HUES6 (cell line): ENCODE measurements around the gene PCTP.

Experiments
- H3K27ac ChIP-seq: 2 replicates; pipeline ENCODE4 v1.7.0; 2013; ENCODE audit warnings: low read depth, mild to moderate bottlenecking, low read length, inconsistent platforms
- H3K27me3 ChIP-seq: 2 replicates; pipeline ENCODE4 v1.6.1; 2013; ENCODE audit warnings: low read length; ENCODE audit not compliant: control insufficient read depth, insufficient read depth
- H3K36me3 ChIP-seq: 2 replicates; pipeline ENCODE4 v1.6.1; 2013; ENCODE audit warnings: low read length; ENCODE audit not compliant: control insufficient read depth, insufficient read depth
- H3K4me1 ChIP-seq: 2 replicates; pipeline ENCODE4 v1.6.1; 2013; ENCODE audit warnings: low read length; ENCODE audit not compliant: control insufficient read depth, insufficient read depth
- H3K4me3 ChIP-seq: 2 replicates; pipeline ENCODE4 v1.5.1; 2013; ENCODE audit warnings: low read depth, low read length
- H3K9ac ChIP-seq: one replicate; pipeline ENCODE4 v1.6.1; 2013; ENCODE audit warnings: mild to moderate bottlenecking, low read length
- H3K9me3 ChIP-seq: 2 replicates; pipeline ENCODE4 v1.6.1; 2013; ENCODE audit warnings: low read depth, low read length; ENCODE audit not compliant: control insufficient read depth, insufficient read depth

The PCTP gene

DNA sequence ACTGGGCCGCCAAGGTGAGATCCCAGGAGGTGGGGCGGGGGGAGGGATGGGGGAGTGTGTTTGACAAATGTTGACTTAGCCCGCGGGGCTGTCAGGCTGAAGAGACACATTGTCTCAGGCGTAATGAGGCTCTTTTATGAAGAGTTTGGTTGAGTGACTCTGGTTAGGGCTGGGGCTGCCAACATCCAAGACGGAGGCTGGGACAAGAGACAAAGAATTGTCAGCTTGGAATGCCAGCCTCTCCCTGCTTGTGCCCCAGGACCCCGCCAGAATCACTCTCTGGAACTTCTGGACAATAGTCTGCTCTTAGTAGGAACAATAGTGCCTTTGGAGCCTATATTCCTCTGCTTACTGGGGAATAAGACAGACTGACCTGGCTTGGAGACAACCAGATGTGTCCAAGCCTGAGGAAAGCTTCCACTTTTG is 24.0 kb downstream of the PCTP start:
- no peak overlapping the region for H3K9ac ChIP-seq
- peaks cover 15% of the 10 kb centered on the region for H3K36me3 ChIP-seq
- H3K4me1 ChIP-seq, result no peaks in the 10 kb centered on the region
- H3K9me3 ChIP-seq, result no peaks in the 10 kb centered on the region
- no peak overlapping the region for H3K4me3 ChIP-seq
- H3K27ac ChIP-seq, result no peak overlapping the region
- no peaks in the 10 kb centered on the region for H3K27me3 ChIP-seq

DNA sequence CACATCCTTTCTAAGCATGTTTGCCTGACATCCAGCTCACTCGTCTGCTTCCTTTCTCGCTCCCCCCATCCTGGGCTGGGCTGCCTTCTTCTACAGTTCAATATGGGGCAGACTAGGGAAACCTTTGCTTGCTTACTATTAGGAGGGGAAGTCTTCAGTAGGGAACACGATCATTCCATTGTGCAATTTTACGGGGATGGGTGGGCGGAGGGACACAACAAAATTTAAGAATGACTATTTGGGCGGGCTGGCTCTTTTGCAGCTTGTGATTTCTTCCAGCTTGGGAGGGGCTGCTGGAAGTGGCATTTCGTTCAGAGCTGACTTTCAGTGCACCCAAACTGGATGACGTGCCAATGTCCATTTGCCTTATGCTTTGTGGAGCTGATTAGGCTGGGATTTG is 25.4 kb downstream of the PCTP start:
- Histone ChIP-seq H3K9ac (no peak overlapping the region), H3K9me3 (no peaks in the 10 kb centered on the region), H3K36me3 (peaks cover 12% of the 10 kb centered on the region), H3K4me3 (no peak overlapping the region), H3K4me1 (no peaks in the 10 kb centered on the region), H3K27me3 (no peaks in the 10 kb centered on the region), H3K27ac (no peak overlapping the region)

DNA sequence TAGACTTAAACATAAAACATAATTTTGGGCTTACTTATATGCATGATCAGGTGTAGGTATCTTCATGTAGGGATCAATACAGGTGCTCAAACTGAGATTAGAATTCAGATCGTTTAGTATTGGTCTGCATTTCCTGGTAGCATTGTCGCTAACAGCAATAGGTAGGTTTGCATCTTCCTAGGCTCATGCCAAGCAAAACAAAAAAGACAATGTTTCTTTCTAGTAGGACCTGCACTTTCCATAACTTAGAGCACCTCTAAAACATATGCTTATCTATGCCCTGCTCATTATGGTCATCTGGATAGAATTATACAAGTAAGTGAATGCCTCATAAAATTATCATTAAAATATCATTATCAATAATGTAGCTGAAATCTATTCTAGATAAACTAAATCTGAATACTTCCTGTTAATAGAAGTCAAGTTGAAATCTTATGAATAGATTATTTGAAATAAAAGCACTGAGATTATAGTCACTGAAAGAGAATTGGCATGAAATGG is 26.7 kb downstream of the PCTP start:
- H3K27me3 ChIP-seq, result no peaks in the 10 kb centered on the region
- no peak overlapping the region for H3K4me3 ChIP-seq
- H3K4me1 ChIP-seq, result no peaks in the 10 kb centered on the region
- no peak overlapping the region for H3K9ac ChIP-seq
- no peaks in the 10 kb centered on the region for H3K9me3 ChIP-seq
- peaks cover 12% of the 10 kb centered on the region for H3K36me3 ChIP-seq
- H3K27ac ChIP-seq, result no peak overlapping the region

DNA sequence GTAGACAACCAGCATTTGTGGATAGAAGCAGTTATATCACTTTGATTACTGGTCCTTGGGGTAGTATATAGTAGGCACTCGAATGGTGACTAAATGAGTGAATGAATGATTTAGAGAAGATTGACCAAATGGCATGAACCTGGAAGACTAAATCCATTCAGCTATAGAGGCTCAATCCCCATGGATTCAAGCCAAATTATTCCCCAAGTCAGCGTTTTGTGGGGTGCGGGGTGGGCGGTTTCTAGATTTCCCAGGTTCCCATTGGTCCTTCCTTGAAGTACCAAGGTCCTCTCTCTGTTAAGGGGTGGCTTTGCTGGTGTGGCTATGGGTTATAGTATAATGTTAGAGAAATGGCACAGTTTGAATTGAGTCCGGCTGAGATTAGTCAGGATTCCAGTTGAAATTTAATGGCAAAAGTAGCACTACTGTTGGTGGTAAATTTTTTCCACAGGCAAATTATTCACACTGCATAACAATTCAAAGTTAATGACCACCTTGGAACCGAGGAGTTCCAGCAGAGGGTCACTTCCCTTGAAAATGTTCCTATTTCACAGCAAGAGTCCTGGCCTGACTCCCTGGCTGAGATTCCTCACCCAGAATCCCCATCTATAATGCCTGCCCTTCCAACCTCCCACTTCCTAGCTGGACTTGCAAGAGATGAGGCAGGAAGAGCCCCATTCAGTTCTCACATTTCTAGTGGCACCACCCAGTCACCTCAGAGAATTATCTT is 27.7 kb downstream of the PCTP start:
- peaks cover under 1% of the 10 kb centered on the region; the same call in 1 of the 2 replicates for H3K4me1 ChIP-seq
- no peaks in the 10 kb centered on the region for H3K27me3 ChIP-seq
- no peak overlapping the region for H3K9ac ChIP-seq
- no peaks in the 10 kb centered on the region for H3K9me3 ChIP-seq
- no peak overlapping the region for H3K27ac ChIP-seq
- no peak overlapping the region for H3K4me3 ChIP-seq
- peaks cover 12% of the 10 kb centered on the region for H3K36me3 ChIP-seq

DNA sequence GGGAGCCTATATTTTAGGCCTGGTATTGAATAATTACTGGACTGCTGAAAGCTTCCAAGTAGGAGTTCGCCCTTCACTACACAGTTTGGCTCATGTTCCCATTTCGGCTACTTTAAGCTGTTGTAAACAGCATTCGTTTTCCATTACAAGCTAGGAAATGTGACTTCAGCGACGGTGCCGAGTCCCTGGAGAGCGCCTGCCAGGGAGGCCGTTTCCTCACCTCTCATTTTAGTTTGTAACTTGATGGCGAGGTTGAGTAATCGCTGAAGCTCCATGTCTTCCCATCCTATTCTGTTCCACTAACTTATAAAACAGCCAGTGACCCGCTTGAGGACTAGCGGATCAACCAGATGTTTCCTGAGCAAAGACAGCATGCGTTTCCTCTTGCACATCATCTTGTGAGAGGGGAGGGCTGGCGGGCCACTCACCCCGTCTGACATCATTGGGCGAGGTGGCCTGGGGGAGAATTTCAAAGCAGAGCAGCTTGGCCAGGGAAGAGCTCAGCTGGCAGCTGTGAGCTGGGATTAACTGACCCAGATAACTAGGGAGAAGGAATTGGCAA is 32.9 kb downstream of the PCTP start:
- peaks cover 3% of the 10 kb centered on the region; the same call in 1 of the 2 replicates for H3K4me1 ChIP-seq
- no peak overlapping the region for H3K4me3 ChIP-seq
- H3K9me3 ChIP-seq, result no peaks in the 10 kb centered on the region
- H3K27ac ChIP-seq, result no peak overlapping the region
- no peaks in the 10 kb centered on the region for H3K27me3 ChIP-seq
- H3K9ac ChIP-seq, result no peak overlapping the region
- H3K36me3 ChIP-seq, result no peaks in the 10 kb centered on the region

DNA sequence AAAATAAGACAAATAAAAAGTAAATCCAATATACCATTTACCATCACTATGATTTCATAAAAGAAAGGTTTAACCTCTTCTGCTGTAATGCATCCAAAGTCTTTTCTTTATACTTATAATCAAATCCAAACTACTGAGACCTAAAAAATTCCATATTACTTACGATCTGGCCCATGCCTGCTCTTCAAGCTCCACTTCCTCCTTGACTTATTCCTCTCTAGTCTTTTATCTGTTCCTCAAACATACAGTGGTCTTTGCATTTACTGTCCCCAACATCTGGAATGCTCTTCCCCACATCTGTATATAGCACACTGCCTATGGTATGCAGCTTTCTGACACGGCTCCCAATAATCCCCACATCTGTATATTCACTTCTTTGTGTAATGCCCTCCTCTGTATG is 33.8 kb downstream of the PCTP start:
- Histone ChIP-seq H3K27ac (no peak overlapping the region), H3K36me3 (no peaks in the 10 kb centered on the region)

DNA sequence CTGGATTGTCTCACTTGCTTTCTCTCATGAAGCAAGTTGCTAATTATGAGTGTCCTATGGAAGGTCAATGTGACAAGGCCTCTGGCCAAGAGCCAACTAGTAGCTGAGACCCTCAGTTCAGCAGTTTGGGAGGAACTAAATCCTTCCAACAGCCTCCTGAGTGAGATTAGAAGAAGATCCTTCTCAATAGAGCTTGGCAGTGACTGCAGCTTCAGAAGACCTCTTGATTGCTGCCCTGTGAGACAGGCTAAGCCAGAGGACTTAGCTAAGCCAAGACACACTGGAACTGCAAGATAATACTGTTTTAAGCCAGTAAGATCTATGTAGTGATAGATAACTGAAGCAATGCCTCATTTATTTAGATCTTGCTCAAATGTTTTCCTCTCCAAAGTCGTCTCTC is 34.3 kb downstream of the PCTP start:
- H3K9ac ChIP-seq, result no peak overlapping the region
- H3K4me3 ChIP-seq, result no peak overlapping the region
- no peaks in the 10 kb centered on the region for H3K27me3 ChIP-seq
- H3K9me3 ChIP-seq, result no peaks in the 10 kb centered on the region
- H3K27ac ChIP-seq, result no peak overlapping the region
- no peaks in the 10 kb centered on the region for H3K36me3 ChIP-seq
- peaks cover 3% of the 10 kb centered on the region; the same call in 1 of the 2 replicates for H3K4me1 ChIP-seq

More for the DNA sequence above, 33.8 kb downstream of the PCTP start:
- Histone ChIP-seq H3K9ac (no peak overlapping the region), H3K4me1 (peaks cover 3% of the 10 kb centered on the region; the same call in 1 of the 2 replicates), H3K9me3 (no peaks in the 10 kb centered on the region), H3K4me3 (no peak overlapping the region), H3K27me3 (no peaks in the 10 kb centered on the region)

DNA sequence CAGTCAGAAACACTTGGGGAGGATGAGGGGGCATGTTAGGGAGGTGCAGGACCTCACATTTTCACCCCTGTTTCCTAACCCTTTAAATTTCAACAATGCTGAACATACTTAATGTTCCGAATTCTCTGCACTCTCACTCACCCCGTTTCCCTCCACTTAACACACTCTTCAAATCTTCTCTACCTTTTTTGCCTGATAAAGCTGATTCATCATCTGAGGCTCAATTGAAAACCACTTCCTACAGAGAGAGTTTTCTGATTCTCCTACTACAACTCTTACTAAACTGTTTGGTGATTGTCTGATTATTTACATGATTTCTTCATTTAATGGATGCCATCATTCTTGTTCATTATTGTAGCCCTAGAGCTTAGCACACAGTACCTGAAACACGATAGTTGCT is 42.4 kb downstream of the PCTP start:
- H3K9ac ChIP-seq, result no peak overlapping the region
- H3K36me3 ChIP-seq, result no peaks in the 10 kb centered on the region
- no peaks in the 10 kb centered on the region for H3K4me1 ChIP-seq
- H3K27ac ChIP-seq, result no peak overlapping the region
- H3K27me3 ChIP-seq, result no peaks in the 10 kb centered on the region
- H3K4me3 ChIP-seq, result no peak overlapping the region
- no peaks in the 10 kb centered on the region for H3K9me3 ChIP-seq

DNA sequence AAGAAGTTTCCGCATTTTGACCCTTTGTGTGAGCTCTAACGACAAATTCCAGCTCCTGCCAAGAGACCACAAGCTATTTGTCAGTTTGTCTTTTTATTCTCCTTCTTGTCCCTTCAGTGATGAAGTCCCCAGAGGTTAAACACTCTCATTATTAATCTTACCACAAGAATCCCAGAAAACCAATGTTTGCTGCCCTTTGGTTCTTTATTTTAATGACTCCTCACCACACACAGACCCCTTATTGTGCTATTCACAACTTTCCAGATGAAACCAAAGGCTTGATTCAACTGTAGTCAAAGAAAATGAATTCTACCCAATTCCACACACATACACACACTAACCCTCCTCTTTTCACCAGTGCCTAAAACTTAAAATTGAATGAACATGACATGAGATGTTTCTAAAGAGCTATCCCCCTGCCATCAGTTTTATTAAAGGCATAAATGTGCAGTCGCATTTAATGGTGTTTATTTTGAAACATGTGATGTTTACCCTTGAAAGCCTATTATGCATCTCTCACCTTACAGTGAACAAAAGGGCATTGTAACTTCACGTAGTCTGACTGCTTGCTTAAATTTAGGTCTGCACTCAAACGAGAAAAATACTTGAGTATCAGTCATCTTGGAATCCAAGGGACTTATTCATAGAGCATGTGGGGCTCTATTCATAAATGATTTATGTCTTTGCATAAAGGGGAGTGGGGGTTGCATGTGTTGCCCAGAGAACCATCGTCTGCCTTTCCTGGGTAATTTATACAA is 44.1 kb downstream of the PCTP start:
- Histone ChIP-seq H3K9ac (no peak overlapping the region), H3K36me3 (no peaks in the 10 kb centered on the region), H3K27ac (no peak overlapping the region), H3K4me3 (no peak overlapping the region), H3K9me3 (no peaks in the 10 kb centered on the region), H3K4me1 (no peaks in the 10 kb centered on the region), H3K27me3 (no peaks in the 10 kb centered on the region)

DNA sequence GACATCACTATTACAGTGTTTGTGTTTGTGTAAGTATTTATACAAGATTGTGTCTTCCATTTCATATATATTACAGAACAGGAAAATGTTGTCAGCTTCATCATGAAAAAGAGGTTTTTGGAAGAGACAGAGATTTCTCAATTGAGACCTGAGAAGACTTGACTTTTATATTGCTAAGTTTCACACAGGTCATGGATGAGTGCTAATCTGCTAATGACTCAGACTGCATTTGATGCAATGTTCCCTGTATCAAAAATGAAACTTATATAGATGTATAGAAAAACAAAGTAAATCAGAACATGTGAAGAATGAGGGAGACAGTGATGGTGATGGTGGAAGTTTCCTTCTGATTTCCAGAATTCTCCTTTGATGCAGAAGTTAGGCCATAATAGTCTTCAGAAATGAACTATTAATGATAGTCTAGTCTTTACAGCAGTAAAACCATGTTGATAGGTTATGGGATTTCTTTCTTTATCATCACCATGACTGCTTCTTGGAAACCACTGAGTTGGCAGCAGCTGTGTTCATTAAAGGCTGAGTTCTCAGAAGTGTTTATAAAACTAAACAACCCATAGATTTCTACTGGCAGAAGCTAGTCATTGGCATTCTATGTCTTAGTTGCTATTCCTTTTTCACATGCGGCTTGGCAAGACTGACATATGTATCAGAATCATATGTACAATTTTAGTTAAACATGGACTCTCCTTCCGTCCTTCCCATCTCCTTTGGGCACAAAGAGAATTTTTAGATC is 56.1 kb downstream of the PCTP start:
- no peaks in the 10 kb centered on the region for H3K27me3 ChIP-seq
- no peak overlapping the region for H3K9ac ChIP-seq
- H3K36me3 ChIP-seq, result no peaks in the 10 kb centered on the region
- no peaks in the 10 kb centered on the region for H3K9me3 ChIP-seq
- H3K4me1 ChIP-seq, result no peaks in the 10 kb centered on the region
- no peak overlapping the region for H3K27ac ChIP-seq
- H3K4me3 ChIP-seq, result no peak overlapping the region
